ENCODE results near the gene PI4KA.

- no peak for TF ChIP-seq KDM5A (IDR thresholded peaks at IDR 0.05; ENCODE audit: borderline replicate concordance, low read length)
- TF ChIP-seq MEIS2 (CRISPR knock-in tag; IDR thresholded peaks at IDR 0.05): no peak
- TF ChIP-seq ATF6 (CRISPR knock-in tag; conservative IDR thresholded peaks at IDR 0.05): no peak
- TF ChIP-seq HIC2 (CRISPR knock-in tag; IDR thresholded peaks at IDR 0.05; ENCODE audit: low read depth): no peak
- no peak for TF ChIP-seq CHCHD3 (CRISPR knock-in tag; IDR thresholded peaks at IDR 0.05)
- TF ChIP-seq MAFK (conservative IDR thresholded peaks at IDR 0.05 in 1 of 2, IDR thresholded peaks at IDR 0.05 in 1 of 2; ENCODE audit: low read length in 2 of 2): no peak
- no peak for TF ChIP-seq ZNF331 (CRISPR knock-in tag; IDR thresholded peaks at IDR 0.05)
- TF ChIP-seq ZSCAN21 (CRISPR knock-in tag; IDR thresholded peaks at IDR 0.05; ENCODE audit: borderline replicate concordance): no peak
- TF ChIP-seq ZBTB20 (CRISPR knock-in tag; IDR thresholded peaks at IDR 0.05; ENCODE audit: borderline replicate concordance, low read depth): no peak
- TF ChIP-seq POLR2G (IDR thresholded peaks at IDR 0.05; ENCODE audit: low read depth, low read length): no peak
- TF ChIP-seq SIN3A (IDR thresholded peaks at IDR 0.05; ENCODE audit: borderline replicate concordance, low read depth, low read length): no peak
- TF ChIP-seq ZNF558 (CRISPR knock-in tag; IDR thresholded peaks at IDR 0.05; ENCODE audit: borderline replicate concordance): no peak
- TF ChIP-seq JUNB (CRISPR knock-in tag; IDR thresholded peaks at IDR 0.05; ENCODE audit: borderline replicate concordance): no peak
- TF ChIP-seq MXD1 (CRISPR knock-in tag; IDR thresholded peaks at IDR 0.05): no peak
Observed at GRCh38 chr22:20825624-20826023, 33.0 kb downstream of the PI4KA start.

All from HepG2 (cell line).